GM18498 (cell line): ENCODE measurements around the gene LCN6.
"Not testable (repeated sequence)": the region's sequence is repeated elsewhere in the genome, so short reads cannot be mapped to it uniquely, and the experiment has no call there.

ENCODE experiments used
- ATAC-seq: cut with Tn5 transposase; IDR thresholded peaks from one replicate; pipeline ENCODE4 v1.9.1; 2021; ENCODE audit warnings: mild to moderate bottlenecking, moderate library complexity; ENCODE audit not compliant: unreplicated experiment

The LCN6 gene

GRCh38 chr9:136712690-136713544 is 35.4 kb downstream of the LCN6 start:
- no peak for ATAC-seq

GRCh38 chr9:136711751-136712689 is 36.3 kb downstream of the LCN6 start, which contains the start of gene DIPK1B:
Gene DIPK1B, plus strand, starts transcription at chr9:136712572. Its CDS starts 94 bp downstream, at chr9:136712666.
- no peak for ATAC-seq

- not testable (repeated sequence) for ATAC-seq
These were observed 37.1 kb downstream of the LCN6 start for GRCh38 chr9:136711219-136711648.

- ATAC-seq, result no peak
These were observed 37.8 kb downstream of the LCN6 start for GRCh38 chr9:136710543-136710942.

- no peak for ATAC-seq
These were observed 38.7 kb downstream of the LCN6 start for GRCh38 chr9:136709454-136710109.

- ATAC-seq, result no peak
These were observed 40.3 kb downstream of the LCN6 start for GRCh38 chr9:136707849-136708517.

GRCh38 chr9:136707011-136707410 is 41.3 kb downstream of the LCN6 start:
- no peak for ATAC-seq

GRCh38 chr9:136705564-136705963 is 42.8 kb downstream of the LCN6 start:
- ATAC-seq, result no peak

GRCh38 chr9:136704741-136705140 is 43.6 kb downstream of the LCN6 start:
- ATAC-seq, result not testable (repeated sequence)

GRCh38 chr9:136703276-136703860 is 45.0 kb downstream of the LCN6 start:
- ATAC-seq, result no peak

GRCh38 chr9:136701668-136702053 is 46.7 kb downstream of the LCN6 start:
- no peak for ATAC-seq

GRCh38 chr9:136700959-136701667 is 47.2 kb downstream of the LCN6 start:
- ATAC-seq, result peak; percentile 80

- ATAC-seq, result no peak
These were observed 48.0 kb downstream of the LCN6 start for GRCh38 chr9:136700304-136700703.

- ATAC-seq, result no peak
These were observed 49.6 kb downstream of the LCN6 start for GRCh38 chr9:136698635-136699246.

- ATAC-seq, result no peak
These were observed 50.4 kb downstream of the LCN6 start for GRCh38 chr9:136697821-136698526.

GRCh38 chr9:136697146-136697820 is 51.0 kb downstream of the LCN6 start:
- no peak for ATAC-seq

GRCh38 chr9:136696502-136696901 is 51.8 kb downstream of the LCN6 start:
- ATAC-seq, result no peak

GRCh38 chr9:136695955-136696354 is 52.4 kb downstream of the LCN6 start:
- no peak for ATAC-seq
